ENCODE measurements around the gene IL17A.

IL17A gene

DNA sequence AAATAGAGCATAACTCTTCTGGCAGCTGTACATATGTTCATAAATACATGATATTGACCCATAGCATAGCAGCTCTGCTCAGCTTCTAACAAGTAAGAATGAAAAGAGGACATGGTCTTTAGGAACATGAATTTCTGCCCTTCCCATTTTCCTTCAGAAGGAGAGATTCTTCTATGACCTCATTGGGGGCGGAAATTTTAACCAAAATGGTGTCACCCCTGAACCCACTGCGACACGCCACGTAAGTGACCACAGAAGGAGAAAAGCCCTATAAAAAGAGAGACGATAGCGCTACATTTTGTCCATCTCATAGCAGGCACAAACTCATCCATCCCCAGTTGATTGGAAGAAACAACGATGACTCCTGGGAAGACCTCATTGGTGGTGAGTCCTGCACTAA lies at the start of gene IL17A:
Gene IL17A, plus strand, starts transcription at position 301 of the 400 bp plus-strand sequence. Its CDS starts 57 bp downstream, at position 358.
- DNase-seq (ENCODE audit: low read depth in 2 of 2), result no peak

DNA sequence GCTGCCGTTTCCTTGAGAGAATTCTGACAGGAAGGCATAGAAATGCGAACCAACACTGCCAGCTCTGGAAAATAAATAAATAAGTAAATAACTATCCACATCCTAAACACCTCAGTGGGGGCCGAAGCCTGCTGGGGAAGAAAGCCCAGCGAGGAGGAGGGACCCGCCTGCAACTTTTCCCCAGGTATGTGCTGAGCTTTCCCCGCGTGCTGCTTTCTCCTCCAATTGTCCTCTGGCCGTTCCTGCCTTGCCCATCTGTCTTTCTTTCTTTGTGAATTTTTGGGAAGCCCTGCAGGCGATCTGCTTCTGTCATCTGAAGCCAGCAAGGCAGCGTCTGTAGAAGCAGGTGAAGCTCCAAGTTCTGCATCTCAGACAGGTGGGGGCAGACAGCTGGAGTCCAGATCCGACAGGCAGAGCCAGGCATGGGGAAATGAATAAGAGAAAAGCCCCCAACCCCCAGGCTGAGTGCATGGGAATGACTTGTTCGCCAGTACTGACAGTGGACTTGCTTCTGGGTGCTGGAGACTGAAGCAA lies 49.2 kb upstream of the IL17A start:
- DNase-seq (ENCODE audit: low read depth in 2 of 2), result no peak

DNA sequence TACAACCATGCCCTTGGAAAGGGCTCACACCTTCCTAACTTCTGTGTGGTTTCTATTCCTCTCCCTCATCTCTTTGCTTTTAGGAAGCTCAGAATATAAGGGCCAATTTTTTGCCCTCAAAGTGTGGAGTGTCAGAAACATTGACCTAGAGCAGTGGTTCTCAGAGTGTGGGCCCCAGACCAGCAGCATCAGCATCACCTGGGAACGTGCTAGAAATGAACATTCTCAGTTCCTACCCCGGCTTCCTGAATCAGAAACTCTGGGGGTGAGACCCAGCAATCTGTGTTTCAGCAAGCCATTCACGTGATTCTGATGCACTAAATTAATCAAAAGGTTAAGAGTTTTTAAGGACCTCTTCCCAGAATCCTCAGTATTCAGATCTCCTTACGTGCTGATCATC lies 47.9 kb upstream of the IL17A start:
- DNase-seq (ENCODE audit: low read depth in 2 of 2), result no peak

DNA sequence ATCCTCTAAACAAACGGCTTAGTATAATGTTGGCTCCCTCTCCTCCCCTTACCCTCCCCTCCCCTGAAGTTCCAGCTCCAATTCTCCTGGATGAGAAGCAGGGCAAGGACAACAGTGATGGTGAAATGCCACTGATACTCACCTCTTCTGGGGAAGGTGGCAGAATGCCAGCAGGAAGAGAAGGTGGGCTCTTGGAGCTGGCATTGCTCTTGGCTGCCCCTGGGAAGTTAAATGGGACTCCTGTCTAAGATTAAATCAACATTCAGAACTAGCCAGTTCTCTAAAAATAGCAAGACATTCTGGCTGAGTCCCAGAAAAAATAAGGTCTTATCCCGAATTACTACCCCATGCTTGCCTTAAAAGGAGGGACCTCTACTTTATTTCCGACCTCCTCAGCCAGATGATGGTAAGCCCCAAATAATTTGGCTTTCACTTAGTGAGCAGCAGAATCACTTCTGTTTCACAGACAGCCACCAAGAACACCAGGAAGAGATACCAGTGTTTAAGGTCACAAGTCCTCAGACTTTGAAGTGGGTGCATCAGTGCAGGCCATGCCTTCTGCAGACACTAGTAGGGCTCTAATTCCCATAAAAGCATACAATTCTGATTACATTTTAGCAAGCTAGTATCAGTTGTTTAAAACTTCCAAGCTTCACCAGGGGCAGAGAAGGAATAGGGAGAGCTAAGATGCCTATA lies 46.0 kb upstream of the IL17A start:
- no peak for DNase-seq (ENCODE audit: low read depth in 2 of 2)

DNA sequence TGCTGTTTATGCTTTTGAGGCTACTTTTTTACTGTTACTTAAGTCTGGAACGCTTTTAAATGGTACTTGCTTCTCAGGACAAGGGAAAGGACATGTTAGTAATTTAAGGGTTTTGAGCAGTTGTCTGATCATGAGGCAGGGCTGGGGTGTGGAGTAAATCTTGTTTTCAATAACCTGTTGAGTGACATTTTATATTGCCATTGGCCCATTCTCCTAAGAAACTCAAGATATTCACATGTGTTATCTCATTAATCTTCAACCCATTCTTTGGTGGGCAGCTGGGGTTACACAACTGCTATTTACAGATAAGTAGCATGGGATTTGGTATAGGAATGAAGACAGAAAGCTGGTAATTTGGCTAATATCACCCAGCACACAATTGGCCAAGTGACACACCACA lies 44.6 kb upstream of the IL17A start:
- no peak for DNase-seq (ENCODE audit: low read depth in 2 of 2)

DNA sequence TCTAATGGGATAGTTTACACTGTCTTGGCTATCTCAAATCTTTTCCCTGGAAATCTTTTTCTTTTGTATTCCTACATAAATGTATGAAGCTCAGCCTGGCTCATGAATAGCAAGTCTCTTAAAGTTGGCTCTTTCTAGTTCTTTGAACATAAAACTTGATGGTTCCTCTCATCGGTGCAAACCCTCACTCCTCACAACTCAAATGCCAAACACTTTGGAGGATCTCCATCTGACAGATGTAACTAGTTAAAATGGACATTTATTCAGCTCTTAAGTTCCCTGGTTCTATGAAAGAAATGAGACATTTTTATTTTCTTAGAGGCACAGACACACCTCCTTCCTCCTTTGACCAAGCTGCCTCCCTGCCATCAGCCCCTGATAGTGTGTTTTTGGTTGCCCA lies 43.6 kb upstream of the IL17A start:
- no peak for DNase-seq (ENCODE audit: low read depth in 2 of 2)

DNA sequence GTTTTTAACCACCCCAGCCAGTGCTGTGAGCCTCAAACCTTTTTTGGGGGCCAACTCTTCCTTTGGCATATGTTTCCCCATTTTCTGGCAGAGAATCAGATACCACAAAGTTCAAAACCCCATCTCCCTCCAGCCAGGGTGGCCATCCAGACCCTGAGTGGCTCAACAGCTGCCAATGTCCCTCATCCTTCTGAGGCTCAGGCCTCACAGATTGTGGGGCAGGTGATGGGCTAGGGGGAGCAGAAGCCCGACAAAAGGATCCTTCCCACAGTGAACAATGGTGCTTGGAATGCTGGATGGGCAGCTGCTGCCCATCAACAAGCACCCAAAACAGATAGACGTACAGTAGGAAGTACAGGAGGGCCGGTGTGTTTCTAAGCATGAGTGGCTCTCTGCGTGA lies 42.6 kb upstream of the IL17A start:
- no peak for DNase-seq (ENCODE audit: low read depth in 2 of 2)

DNA sequence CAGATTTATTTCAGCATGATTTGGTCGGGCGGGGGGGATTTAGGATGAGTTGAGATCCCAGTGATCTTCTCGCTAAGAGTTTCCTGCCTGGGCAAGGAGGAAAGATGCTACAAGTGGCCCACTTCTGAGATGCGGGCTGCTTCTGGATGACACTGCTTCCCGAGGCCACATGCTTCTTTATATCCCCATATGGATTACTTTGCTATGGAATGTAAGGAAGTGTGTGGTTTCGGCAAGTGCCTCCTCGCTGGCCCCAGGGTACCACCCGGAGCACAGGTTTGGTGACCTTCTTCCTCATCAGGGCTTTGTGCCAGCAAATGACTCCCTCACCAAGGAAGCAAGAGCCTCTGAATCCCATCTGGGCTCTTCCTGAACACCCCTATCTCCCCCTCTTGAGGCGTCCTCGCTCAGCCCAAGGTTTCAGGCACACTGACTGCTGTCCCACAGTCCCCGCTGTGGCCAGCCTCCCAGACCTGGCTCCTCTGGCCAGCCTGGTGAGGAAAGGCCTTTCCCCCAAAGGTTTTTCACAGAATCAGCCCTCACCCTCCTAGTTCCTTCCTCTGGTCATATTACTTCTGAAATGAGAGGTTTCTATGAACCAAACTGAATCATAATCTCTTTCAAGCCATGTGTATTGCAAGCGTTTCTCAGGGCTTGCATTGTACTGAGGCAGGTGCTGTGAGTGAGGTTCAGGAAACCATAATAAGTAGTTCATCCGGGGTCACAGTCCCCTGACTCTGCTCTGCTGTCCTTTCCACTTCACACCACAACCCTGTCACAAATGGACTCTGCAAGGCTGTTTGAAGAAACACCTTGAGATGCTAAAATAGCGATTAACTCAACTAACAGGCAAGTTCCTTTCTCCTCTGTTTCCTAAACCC lies 41.7 kb upstream of the IL17A start:
- DNase-seq (ENCODE audit: low read depth in 2 of 2), result no peak

DNA sequence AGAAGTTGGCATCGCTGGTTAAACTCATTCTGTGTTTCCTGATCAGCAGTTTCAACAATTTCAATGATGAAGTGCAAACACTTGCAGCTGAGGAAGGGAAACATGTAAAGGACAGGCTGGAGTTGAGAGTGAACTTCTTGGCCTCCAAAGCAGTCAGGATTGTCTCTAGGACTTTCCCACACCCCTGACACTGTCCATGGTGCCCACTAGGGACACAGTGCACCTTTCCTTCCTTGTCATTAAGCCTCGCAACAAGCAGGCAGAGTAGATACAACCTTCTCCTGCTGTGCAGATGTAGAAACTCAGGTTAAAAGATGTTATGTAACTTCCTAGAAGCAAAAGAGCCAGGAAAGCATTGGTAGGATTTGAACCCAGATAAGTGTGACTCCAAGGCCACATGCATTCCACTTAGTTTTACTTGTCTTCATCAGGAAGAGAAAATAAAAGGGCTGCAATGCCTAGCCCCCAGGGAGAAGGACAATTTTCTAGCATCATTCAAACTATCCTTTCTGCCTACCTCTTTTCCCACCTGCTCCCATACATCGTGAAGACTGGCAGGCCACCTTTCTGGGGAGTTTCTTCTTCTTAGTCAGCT lies 39.2 kb upstream of the IL17A start:
- no peak for DNase-seq (ENCODE audit: low read depth in 2 of 2)

DNA sequence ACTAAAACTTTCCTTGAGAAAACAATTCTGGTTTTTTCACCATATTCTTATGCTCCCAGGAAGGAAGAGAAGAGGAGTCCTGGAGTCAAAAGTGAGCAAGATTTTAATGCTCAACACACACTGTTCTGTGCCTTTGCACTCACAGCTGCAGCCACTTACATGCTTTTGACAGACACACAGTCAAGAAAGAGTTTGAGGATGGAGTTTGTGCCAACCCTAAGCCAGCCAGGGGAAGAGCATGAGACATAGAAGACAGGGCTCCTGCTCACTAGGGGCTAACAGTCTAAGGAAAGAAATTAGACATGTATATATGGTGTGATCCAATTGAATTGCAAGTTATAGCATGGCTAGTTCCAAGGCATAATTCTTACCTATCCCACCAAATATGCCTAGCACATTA lies 37.1 kb upstream of the IL17A start:
- no peak for DNase-seq (ENCODE audit: low read depth in 2 of 2)

DNA sequence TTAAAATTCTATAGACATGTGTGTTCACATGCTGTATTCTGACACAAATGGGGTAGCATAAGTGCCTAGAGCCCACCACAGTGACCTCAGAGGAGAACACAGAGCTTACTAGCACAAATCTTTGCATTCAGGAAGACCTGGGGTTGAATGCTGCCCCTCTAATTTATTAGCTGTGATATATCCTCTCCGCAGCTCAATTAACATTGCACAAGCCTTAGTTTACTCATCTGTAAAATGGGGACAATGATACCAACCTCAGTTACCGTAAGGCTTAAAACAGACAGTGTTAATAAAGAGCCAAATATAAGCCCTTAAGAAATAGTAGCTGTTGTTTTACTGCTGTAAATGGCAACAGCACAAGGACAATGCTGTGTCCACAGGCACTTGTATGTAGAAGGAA lies 36.2 kb upstream of the IL17A start:
- no peak for DNase-seq (ENCODE audit: low read depth in 2 of 2)

DNA sequence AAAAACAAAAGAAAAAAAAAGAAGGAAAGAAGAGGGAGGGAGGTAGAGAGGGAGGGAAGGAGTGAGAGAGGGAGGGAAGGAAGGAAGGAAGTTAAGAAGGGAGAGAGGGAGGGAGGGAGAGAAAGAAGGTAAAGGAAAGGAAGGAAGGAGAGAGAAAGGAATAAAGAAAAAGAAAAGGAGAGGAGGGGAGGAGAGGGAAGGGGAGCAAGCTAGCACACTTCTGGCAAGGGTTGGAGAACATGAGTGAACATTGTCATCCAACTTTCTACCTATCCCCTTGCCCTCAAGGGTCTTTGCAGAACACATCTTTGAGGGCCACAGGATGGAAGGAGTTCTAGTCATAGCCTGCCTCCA lies 34.1 kb upstream of the IL17A start:
- no peak for DNase-seq (ENCODE audit: low read depth in 2 of 2)

DNA sequence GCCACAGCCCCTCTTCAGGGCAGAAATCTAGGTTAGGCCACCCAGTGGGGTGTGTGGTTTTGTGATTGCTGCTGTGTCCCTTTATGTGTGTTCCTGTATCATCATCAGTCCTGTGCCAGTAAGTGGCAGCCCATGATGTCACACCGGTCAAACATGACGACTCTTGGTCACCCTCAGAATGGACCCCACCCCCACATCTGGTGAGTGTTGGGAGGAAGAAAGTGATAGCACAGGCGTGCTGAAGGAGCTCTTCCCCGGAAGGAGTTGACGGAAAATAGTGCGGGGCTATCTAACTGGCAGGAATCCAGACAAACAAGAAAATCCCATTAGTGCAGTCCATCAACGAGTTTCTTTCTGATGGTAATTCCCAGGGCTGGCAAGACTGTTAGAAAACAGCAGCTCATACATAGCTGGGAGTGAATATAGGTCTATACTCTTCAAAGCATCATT lies 33.4 kb upstream of the IL17A start:
- no peak for DNase-seq (ENCODE audit: low read depth in 2 of 2)

DNA sequence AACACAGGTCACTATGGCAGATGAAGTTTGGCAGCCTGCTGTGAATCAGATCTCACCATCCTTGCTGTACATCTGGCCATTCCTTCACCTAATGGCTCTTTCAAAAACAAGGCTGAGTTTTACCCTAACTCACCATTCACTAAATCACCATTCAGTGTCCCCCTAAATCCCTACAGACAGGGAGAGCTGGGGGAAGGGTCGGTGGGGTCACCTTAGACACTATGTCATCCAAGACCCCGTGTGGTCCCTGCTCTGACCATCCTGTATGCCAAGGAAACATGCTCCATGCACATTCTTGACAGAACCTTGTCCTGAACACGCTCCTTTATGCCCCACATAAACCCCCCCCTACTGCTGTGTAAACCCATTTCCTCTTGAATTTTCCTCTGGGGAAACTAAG lies 31.8 kb upstream of the IL17A start:
- DNase-seq (ENCODE audit: low read depth in 2 of 2), result no peak

DNA sequence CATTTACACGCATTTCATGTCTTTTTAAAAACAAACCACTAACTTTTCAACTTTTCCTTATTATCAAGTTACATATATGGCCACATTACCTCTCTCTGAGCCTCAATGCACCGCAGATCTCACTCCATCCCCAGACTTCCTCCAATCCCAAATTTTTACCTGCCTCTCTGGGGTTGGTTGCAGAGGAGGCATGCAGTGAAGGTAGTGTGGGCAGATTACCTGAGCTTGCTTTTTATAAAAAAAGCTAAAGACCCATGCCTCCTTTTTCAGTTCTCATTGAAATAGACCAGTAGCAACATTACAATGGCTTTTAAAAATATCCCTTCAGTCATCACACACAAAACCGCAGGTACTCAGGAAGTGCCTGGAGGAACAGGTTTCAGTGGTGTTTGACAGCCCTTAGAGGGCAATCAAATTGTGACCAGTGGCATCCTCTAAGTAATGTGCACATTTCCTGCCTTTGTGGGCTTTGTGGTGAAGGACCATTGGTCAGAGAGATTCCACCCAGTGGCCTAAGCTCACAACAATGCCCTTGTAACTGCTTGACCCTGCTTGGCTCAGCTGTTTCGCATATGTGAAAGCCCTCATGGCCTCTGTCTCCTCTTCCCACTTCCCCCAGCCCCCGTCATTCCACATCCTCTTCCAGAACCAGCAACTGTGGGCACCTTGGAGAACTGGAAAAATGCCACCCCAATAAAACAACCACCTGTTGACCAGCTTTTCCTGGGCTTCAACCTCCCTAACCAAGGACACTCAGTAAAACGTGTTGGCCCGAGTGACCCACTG lies 30.2 kb upstream of the IL17A start:
- no peak for DNase-seq (ENCODE audit: low read depth in 2 of 2)

DNA sequence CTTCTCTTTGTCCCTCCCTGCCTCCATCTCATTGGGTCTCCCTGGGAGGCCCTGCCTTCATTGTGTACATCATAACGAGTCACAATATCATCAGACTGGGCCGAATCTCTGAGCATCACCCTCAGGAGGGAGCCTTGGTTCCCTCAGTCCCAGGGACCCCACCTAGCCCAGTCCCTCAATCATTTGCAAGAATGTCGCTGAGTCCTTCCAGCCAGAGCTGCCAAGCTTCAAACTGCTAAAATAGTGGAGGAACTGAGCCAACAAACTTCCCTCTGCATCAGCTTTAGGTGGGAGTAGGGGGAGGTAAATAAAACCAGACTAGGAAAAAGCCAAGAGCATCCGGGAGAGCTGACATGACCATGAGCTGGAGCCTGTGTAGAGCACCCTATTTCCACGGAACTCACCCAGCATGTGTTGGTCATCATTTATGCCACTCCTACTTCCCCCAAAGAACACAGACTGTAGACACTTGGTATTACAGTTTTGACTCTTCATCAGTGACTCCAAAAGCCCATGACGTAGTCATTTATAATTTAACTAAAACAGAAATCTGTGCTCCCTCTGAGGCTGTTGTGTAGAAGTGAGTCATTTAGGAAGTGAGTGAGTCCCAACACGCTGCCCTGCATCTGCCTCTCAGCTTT lies 28.8 kb upstream of the IL17A start:
- DNase-seq (ENCODE audit: low read depth in 2 of 2), result no peak

DNA sequence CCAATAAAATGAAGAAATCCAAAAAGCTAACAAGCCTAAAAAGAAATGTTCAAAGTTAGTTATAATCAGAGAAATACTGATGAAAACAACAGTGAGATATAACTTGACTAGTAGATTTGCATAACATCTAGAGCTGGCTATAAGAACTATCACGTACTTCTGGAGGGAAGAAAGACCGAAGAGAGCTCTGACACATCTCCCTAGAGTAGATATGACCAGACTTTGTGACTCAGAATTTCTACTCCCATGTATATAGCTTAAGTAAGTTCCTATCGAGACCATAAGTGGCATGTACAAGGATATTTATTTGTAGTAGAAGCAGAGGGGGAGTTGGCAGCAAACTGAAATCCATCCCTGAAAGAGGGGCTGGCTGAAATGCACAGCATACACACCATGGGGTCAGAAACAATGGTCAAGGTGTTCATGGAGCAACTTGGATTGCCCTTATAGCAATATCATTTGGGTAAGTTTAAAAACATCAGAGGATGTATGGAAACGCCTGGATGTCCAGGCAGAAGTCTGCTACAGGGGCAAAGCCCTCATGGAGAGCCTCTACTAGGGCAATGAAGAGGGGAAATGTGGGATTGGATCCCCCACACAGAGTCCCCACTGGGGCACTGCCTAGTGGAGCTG lies 25.6 kb upstream of the IL17A start:
- no peak for DNase-seq (ENCODE audit: low read depth in 2 of 2)

DNA sequence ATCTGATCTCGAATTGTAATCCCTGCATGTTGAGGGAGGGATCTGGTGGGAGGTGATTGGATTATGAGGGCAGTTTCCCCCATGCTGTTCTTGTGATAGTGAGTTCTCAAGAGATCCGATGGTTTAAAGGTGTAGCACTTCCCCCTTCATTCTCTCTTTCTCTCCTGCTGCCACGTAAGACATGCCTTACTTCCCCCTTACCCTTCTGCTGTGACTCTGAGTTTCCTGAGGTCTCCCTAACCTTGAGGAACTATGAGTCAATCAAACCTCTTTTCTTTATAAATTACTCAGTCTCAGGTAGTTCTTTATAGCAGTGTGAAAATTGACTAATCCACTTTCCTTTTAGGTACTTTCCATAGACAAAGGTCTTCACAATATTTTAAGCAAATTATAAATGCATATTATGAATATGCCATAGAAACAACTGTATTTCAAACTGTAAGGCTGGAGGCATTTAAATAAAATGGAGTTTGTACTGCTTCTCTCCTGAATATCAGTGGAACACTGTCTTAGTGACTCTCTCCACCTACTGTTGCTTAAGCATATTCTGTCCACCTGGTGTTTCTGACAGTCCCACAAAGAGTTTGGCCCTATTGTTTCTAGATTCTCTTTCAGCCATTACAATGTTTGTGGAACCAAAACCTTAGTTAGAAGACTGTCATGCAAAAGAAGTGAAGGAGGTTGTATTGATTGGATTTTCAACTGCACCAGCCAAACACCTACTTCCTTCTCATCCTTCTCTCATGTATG lies 24.3 kb upstream of the IL17A start:
- no peak for DNase-seq (ENCODE audit: low read depth in 2 of 2)

DNA sequence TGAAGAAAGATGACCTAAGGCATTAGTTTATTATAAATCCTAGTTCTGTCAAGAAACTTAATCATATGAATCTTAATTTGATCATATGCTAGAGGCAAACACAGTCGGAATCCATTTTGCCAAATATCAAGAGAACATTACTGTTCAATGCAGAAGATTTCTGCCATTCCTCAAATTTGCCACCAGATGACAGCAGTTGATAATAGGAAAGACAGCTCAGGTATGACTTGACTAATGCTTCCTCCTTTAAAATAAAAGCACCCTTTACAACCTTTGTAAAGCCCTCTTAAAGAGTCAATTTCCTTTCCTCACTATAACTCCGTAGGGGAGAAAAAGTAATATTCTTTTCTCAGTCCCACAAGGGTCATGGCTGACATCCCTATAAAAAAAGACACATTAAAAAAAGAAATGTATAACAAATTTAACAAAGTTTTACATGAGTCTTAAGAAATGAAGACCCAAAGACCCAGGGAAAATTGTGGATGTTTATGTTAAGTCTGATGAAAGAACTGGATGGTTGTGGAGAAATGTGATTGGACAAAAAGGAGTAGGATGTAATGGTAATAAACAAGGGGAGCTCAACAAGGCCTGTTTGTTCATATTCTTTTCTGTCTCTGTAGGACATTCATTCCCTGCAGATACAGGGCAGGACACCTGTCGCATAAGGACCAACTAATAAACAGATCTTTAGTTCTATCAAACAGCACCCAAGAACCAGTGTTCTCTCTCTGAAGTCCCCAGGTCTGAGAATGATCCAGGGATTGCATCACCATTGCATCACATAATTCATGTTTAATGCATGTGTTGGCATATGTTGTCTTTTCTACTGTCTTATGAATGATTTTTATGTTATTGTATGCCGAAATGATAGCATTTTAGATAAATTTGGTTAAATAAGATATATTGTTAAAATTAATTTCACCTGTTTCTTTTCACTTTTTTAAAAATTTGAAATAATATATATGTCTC lies 23.0 kb upstream of the IL17A start:
- no peak for DNase-seq (ENCODE audit: low read depth in 2 of 2)
